RPMI7951 (cell line): ENCODE results near the gene ZNF561. TPM values are rescaled to one million over a fixed set of nuclear protein-coding genes. Genes with fewer than 3 reads are reported as not detected.
A peak's percentile ranks its signal among the peaks of the same experiment; 100 is the strongest.
"Not testable (repeated sequence)": the region's sequence is repeated elsewhere in the genome, so short reads cannot be mapped to it uniquely, and the experiment has no call there.

ENCODE experiments used
- DNase-seq: peaks from one replicate; pipeline ENCODE4 v3.0.0-alpha.2; 2012; ENCODE audit warnings: low read depth
- total RNA-seq: library from RNA; depleted of rRNA; stranded (reverse); fragments of >200 nt; shearing (Covaris generic); gene quantifications from 2 replicates; pipeline ENCODE4 v1.2.3, GENCODE V29; 2014; rRNA removed

Gene ZNF561
- 9.0 and 19.2 TPM in 2 replicates for total RNA-seq

DNA sequence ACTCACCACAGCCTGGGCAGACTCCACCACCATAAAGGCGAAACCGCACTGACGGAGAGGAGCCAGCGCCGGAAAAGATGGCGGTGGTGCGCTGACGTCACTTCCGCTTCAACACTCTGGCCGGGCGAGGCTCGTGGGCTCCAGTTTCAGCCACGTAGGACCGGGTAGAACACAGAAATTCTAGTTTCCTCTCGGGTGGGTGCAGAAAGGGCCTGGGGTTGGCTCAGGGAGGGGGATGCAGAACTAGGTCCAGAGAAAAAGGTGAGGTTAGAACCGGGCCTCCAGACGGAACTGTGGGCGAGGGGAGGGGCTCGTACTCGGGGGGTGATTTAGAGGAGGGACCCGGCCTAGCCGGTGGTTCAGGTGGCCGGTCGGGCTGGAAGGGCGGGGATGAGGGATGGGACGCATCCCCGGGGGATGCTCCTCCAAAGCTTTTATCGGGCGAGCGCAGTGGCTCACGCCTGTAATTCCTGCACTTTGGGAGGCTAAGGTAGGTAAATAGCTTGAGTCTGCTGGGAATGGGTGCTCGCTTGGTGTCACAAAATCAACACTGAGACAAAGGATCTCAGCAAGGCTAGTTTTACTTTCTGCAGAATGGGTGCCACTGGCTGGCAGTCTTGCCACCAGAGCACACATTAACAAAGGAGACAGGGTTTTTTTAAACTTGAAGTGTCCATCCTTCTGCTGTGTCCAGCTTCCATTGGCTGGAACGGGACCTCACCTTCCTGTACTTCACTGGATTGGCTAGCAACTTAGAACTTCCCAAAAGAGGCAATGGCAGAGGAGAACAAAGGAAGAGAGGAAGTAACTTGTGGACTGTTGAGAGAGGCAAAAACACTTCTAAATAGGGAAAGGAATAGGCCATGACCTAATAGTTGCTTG, at the start of gene ZNF561:
ZNF561 (minus strand) TSS at position 77 of the 882 bp plus-strand sequence. CDS start 1,776 bp downstream, outside the sequence.
- DNase-seq: peak; percentile 89

DNA sequence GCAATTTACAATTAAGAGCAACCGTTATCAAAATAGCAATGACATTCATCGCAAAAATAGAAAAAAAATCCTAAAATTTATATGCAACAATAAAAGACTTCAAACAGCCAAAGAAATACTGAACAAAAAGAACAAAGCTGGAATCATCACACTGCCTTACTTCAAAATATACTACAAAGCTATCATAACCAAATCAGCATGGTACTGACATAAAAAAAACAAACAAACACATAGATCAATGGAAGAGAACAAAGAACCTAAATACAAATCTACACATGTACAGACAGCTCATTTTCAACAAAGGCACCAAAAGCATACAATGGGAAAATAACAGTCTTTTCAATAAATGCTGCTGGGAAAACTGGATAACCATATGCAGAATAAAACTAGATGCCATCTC, 47.5 kb upstream of the ZNF561 start:
- no peak for DNase-seq

DNA sequence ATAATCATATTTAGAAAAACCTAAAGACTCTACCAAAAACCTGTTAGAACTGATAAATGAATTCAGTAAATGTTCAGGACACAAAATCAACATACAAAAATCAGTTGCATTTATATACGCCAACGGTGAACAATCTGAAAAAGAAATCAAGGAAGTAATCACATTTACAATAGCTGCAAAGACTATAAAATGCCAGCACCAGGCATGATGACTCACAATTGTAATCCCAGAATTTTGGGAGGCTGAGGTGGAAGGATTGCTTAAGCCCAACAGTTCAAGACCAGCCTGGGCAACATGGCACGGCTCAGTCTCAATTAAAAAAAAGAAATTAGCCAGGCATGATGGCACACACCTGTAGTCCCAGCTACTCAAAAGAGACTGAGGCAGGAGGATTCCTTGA, 46.9 kb upstream of the ZNF561 start:
- DNase-seq: no peak

DNA sequence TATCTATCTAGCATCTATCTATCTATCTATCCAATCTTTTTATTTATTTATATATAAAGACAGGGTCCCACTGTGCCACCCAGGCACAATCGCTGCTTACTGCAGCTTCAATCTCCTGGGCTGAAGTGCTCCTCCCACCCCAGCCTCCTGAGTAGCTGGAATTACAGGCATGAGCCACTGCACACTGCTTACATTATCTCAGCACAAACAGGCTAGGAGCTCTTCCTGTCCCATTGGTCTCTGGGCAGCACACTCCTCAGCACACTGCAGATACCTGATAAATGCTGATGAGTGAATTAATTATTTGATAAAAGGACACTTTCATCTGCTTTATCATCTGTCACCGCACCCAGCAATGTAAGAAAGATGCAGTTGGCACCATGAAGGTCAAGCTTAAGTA, 37.7 kb upstream of the ZNF561 start:
- no peak for DNase-seq

DNA sequence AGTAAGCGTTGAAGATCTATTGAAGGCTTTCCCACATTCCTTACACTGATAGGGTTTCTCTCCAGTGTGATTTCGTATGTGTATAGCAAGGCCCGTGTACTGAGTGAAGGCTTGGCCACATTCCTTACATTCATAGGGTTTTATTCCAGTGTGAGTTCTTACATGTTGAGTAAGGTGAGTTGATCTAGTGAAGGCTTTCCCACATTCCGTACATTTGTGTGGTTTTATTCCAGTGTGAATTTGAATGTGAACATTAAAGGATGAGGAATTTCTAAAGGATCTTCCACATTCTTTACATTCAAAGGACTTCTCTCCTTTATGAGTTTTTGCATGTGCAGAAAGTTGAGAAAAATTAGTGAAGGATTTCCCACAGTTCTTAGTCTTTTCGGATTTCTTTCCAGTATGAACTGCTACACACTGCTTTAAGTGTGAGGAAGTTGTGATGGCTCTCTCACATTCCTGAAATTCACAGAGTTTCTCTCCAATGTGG, 32.1 kb upstream of the ZNF561 start:
- DNase-seq: not testable (repeated sequence)

DNA sequence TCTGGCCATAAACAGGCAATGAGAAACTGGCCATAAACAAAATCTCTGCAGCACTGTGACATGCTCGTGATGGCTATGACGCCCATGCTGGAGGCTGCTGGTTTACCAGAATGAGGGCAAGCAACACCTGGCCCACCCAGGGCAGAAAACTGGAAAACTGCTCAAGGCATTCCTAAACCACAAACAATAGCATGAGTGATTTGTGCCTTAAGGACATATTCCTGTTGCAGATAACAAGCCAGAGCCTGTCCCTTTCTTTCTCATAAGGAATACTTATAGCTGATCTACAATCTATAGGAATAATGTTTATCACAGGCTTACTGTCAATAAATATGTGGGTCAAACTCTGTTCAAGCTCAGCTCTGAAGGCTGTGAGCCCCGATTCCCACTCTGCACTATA, 30.4 kb upstream of the ZNF561 start:
- not testable (repeated sequence) for DNase-seq

DNA sequence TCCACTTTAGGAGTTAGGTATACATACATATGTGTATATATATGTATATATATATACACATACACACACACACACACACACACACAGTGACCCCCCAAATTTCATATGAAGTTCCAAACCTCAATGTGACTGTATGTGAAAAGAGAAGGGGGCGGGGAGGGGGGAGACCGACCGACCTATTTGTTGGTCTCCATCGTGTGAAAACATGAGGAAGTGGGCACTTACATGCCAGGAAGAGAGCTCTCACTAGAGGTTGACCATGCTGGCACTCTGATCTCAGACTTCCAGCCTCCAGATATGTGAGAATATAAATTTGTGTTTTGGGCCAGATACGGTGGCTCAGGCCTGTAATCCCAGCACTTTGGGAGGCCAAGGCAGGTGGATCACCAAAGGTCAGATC, 29.3 kb upstream of the ZNF561 start:
- DNase-seq: no peak

DNA sequence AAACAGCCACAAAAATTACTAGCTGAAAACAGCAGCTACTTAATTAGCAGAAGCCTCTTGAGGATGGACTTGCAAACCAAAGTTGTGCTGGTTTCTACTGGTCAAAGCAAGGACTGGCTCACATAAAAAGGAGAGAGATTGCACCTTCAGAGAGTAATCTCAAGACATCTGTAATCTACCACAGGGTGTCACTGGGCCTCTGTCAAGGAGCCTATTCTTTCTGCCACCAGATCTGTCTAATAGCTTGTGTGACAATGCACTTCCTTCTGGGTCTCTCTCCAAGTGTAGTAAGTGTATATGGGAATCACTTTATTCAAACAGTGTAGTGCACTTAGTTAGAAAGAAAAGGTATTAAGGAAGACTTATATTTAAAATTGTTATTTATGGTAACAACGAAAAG, 24.4 kb upstream of the ZNF561 start:
- no peak for DNase-seq

DNA sequence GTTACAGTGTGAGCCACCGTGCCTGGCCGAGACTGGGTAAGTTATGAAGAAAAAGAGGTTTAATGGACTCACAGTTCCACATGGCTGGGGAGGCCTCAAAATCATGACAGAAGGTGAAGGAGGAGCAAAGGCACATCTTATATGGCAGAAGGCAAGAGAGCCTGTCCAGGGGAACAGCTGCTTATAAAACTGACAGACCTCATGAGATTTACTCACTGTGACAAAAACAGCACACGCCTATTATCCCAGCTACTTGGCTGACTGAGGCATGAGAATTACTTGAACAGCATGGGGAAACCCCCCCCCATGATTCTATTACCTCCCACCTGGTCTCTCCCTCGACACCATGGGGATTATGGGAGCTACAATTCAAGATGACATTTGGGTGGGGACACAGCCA, 23.4 kb upstream of the ZNF561 start:
- DNase-seq: no peak

DNA sequence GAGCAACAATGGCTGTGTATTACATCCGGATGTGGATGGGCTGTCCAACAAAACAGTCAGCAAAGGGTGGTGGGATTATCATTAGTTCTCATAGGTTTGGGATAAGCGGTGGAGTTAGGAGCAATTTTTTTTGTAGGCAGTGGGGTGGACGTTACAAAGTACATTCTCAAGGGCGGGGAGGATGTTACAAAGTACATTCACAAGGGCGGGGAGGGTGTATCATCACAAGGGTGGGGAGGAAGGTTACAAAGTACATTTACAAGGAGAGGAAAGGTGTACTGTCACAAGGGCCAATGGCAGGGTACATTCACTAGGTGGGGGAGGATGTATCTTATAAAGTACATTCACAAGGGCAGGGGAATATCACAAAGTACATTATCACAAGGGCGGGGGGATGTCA, 20.8 kb upstream of the ZNF561 start:
- no peak for DNase-seq

DNA sequence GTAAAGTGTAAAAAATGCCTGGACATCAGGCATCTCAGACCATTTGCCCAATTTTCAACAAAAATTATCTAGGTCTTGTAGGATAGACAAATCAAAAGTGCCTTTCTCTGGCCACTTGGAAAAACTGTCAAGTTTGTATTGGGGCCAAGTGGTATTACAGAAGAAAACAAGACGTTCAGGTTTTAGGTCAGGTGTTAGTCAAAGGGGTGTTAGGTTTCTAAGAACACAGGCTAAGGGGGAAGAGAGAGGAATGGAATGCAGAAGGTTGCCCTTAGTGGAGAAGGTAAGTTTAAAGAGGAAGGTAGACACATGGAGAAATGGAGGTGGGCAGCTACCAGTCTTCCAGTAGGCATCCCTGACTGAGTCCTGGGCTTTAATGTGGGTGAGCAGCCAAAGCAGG, 19.9 kb upstream of the ZNF561 start:
- no peak for DNase-seq

DNA sequence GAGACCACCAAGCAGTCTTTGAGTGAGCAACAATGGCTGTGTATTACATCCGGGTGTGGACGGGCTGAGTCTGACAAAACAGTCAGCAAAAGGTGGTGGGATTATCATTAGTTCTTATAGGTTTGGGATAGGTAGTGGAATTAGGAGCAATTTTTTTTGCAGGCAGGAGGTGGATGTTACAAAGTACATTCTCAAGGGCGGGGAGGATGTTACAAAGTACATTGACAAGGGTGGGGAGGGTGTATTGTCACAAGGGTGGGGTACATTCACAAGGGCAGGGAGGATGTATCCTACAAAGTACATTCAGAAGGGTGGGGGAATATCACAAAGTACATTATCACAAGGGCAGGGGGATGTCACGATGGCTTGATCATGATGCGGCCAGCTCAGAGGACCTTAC, 15.0 kb upstream of the ZNF561 start:
- no peak for DNase-seq

DNA sequence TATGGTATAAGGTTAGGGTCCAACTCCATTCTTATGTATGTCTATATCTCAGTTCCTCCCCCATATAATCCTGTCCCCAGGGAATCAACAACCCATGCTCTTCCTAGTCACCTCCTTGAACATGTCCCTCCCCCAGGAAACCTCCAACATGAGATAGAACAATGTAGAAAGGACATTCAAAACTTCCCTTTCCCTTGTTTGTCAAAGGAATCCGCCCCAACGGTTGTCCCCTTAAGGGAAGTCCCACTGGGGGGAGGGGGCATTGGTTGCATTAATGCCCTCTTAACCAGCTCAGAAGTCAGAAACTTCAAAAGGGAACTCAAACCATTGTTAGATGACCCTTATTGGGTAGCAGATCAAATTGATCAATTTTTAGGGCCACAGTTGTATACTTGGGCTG, 6.8 kb upstream of the ZNF561 start:
- DNase-seq: no peak

DNA sequence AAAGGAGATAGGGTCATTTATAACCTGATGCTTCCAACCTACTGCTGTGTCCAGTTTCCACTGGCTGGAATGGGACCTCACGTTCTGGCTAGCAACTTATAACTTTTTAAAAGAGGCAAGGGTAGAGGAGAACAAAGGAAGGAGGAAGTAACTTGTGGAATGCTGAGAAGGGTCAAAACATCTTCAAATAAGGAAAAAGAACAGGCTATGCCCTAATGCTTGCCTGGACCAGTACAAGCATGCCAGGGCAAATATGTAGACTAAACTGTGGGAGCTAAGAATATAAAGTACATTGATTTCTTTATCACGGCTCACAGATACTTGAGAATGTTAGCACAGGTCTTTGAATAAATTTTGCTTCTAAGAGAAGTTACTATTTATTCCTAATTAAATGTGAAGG, 1.5 kb upstream of the ZNF561 start:
- DNase-seq: no peak

DNA sequence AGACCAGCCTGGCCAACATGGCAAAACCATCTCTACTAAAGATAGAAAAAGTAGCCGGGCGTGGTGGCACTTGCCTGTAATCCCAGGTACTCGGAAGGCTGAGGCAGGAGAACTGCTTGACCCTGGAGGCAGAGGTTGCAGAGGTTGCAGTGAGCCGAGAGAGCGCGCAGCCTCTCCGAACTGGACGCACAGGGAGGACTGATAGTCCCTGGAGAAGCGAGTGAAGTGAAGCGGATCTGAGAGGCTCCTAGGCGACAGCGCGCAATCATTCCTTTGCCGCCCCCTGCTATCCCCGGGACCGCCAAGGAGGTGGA, 233 bp downstream of the ZNF561 start:
- no peak for DNase-seq

DNA sequence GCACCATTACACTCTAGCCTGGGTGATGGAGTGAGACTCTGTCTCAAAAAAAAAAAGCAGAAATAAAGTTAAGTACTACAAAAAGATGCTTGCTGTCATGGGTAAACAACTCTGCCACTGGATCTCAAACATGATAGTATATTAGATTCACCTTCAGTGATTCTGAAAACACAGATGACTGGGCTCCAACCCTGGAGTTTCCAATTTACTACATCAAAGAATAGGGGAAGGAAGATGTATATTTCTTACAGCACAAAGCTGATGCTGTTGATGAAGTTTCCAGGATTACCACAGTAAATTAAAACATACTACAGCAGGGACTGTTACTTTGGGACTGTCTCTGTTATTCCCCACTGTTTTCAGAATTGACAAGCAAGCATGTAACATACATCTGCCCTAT, 5.2 kb downstream of the ZNF561 start:
- no peak for DNase-seq

DNA sequence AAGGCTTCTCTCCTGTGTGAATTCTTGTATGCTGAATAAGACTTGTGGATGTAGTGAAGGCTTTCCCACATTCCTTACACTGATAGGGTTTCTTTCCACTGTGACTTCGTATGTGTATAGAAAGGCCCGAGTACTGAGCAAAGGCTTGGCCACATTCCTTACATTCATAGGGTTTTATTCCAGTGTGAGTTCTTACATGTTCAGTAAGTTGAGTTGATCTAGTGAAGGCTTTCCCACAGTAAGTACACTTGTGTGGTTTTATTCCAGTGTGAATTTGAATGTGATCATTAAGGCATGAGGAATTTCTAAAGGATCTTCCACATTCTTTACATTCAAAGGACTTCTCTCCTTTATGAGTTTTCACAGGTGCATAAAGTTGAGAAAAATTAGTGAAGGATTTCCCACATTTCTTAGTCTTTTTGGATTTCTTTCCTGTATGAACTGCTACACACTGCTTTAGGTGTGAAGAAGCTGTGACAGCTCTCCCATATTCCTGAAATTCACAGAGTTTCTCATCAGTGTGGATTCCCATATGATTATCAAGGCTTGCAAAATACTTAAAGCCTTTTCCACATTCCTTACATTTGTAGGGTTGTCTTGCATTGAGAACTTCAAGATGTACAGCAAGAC, 10.4 kb downstream of the ZNF561 start:
- DNase-seq: no peak

DNA sequence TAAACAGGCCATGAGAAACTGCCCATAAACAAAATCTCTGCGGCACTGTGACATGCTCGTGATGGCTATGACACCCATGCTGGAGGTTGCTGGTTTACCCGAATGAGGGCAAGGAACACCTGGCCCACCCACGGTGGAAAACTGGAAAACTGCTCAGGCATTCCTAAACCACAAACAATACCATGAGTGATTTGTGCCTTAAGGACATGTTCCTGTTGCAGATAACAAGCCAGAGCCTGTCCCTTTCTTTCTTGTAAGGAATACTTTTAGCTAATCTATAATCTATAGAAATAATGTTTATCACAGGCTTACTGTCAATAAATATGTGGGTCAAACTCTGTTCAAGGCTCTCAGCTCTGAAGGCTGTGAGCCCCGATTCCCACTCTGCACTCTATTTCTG, 12.1 kb downstream of the ZNF561 start:
- DNase-seq: no peak

DNA sequence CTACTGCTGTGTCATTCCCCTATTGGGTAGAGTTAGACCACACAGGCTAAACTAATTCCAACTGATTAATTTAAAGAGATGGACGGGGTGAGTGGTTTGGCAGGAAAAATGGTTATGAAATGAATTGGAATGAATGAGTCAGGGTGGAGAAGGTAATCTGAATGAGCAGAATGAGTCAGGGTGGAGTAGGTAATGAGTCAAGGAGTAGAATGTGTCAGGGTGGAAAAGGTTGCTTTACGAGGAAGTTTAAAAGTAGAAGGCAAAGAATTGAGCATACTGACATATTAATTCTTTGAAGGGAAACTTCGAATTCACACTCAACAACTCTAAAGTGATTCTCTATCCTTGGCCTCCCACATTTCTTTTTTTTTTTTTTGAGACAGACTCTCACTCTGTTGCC, 24.0 kb downstream of the ZNF561 start:
- DNase-seq: peak; percentile 72

DNA sequence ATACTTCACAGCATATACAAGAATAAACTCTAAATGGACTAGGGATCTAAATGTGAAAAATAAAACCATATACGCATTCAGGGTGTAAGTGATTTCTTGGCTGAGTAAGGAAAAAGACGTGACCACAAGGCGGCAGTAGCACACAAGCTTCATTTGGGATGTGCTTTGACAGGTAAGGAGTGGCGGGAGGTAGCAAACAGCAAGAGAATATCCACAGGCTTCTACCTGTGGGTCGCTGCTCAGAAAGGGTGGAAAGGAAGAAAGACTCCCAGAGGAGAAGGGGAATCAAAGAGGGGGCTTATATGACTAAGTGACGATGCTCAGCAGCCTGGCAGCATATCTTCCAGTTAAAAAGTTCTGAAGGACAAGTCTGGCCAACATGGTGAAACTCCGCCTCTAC, 34.3 kb downstream of the ZNF561 start:
- DNase-seq: peak; percentile 57

DNA sequence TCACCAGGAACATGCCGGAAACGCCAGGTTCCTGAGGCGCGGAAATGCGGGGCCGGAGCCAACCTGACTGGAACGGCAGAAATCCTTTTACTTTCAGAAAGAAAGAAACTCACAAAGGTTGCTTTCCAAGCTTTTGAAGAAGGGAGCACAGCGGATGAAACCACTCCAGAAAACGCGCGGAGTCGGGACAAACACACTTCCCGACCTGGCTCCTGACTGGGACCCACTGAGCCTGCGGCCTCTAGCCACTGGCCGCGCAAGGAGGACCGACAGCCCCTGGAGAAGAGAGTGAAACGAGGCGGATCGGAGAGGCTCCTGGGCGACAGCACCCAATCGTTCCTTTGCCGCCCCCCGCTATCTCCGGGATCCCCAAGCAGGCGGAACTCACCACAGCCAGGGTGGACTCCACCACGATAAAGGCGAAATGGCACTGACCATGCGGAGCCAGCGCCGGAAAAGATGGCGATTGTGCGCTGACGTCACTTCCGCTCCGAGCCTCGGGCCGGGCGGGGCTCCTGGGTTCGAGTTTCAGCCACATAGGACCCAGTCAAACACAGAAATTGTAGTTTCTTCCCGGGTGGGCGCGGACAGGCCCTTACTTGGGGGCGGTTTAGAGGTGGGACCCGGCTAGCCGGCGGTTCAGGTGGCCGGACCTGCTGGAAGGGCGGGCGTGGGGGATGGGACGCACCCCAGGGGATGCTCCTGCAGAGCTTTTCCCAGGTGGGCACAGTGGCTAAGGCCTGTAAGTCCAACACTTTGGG, 36.8 kb downstream of the ZNF561 start, which contains the start of gene ZNF121:
ZNF121 (minus strand) TSS at position 432 of the 761 bp plus-strand sequence. CDS start 16,407 bp downstream, outside the sequence.
- peak; percentile 83 for DNase-seq

DNA sequence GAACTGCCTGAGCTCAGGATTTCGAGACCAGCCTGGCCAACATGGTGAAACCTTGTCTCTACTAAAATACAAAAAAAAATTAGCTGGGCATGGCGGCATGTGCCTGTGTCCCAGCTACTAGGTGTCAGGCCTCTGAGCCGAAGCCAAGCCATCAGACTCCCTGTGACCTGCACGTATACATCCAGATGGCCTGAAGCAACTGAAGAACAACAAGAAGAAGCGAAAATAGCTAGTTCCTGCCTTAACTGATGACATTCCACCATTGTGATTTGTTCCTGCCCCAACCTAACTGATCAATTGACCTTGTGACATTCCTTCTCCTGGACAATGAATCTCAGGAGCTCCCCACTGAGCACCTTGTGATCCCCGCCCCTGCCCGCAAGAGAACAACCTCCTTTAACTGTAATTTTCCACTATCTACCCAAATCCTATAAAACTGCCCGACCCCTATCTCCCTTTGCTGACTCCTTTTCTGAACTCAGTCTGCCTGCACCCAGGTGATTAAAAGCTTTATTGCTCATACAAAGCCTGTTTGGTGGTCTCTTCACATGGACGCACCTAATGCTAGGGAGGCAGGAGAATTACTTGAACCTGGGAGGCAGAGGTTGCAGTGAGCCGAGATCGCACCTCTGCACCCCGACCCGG, 38.8 kb downstream of the ZNF561 start:
- DNase-seq: not testable (repeated sequence)
